HEK293 (cell line): ENCODE data around the gene CCDC85B.

Source experiments
- CTCF ChIA-PET: fragments of 350-600 bp; formaldehyde crosslinking; extraction: SDS; loops from one replicate; lab custom pipeline; 2021; ENCODE audit warnings: antibody characterized with exemption; lab: Yijun Ruan, JAX
- POLR2A ChIA-PET: fragments of 300-600 bp; formaldehyde crosslinking; extraction: SDS; loops from one replicate; lab custom pipeline; 2020; ENCODE audit warnings: antibody characterized with exemption, inconsistent platforms; lab: Yijun Ruan, JAX
- H3K27ac ChIP-seq: fragments of 200-500 bp; sonication (Bioruptor generic); 2 replicates; pipeline ENCODE4 v1.5.1; 2014; ENCODE audit warnings: low read depth, low read length, control low read depth, inconsistent platforms; ENCODE audit errors: extremely low read depth
- H3K36me3 ChIP-seq, 2 experiments: fragments of 200-500 bp in 1 of 2; sonication (Bioruptor generic) in 1 of 2; 1 replicate in 1 of 2; 2 replicates in 1 of 2; pipeline ENCODE4 v1.5.1; 2014 to 2017; ENCODE audit warnings: inconsistent platforms in 2 of 2, low read length in 2 of 2; ENCODE audit not compliant: control insufficient read depth in 2 of 2, insufficient read depth in 1 of 2
- H3K4me1 ChIP-seq: fragments of 200-500 bp; sonication (Bioruptor generic); 2 replicates; pipeline ENCODE4 v1.5.1; 2014; ENCODE audit warnings: mild to moderate bottlenecking, low read length, inconsistent platforms; ENCODE audit not compliant: control insufficient read depth, insufficient read depth
- H3K4me3 ChIP-seq: 2 replicates; pipeline ENCODE4 v1.5.1; 2011; ENCODE audit warnings: low read depth, mild to moderate bottlenecking, control low read depth, low read length, moderate library complexity
- H3K9me3 ChIP-seq: fragments of 200-500 bp; sonication (Bioruptor generic); 2 replicates; pipeline ENCODE4 v1.5.1; 2014; ENCODE audit warnings: low read depth, low read length, inconsistent platforms; ENCODE audit not compliant: control insufficient read depth, insufficient read depth
- KLF1 ChIP-seq: fragments of 450-650 bp; formaldehyde crosslinking; IDR thresholded peaks from 2 replicates; pipeline ENCODE4 v1.5.1; 2016; ENCODE audit warnings: missing biosample characterization, missing genetic modification characterization
- PRDM1 ChIP-seq: fragments of 450-650 bp; formaldehyde crosslinking; IDR thresholded peaks from 2 replicates; pipeline ENCODE4; 2016; ENCODE audit warnings: missing biosample characterization, missing genetic modification characterization
- SP2 ChIP-seq: fragments of 450-650 bp; formaldehyde crosslinking; IDR thresholded peaks from 2 replicates; pipeline ENCODE4 v1.5.1; 2016; ENCODE audit warnings: missing biosample characterization, missing genetic modification characterization
- WT1 ChIP-seq: fragments of 450-650 bp; formaldehyde crosslinking; IDR thresholded peaks from 2 replicates; pipeline ENCODE4 v1.5.1; 2016; ENCODE audit warnings: missing biosample characterization, missing genetic modification characterization
- ZBTB48 ChIP-seq: fragments of 450-650 bp; formaldehyde crosslinking; IDR thresholded peaks from 2 replicates; pipeline ENCODE4 v1.5.1; 2016; ENCODE audit warnings: missing biosample characterization, missing genetic modification characterization
- ZEB2 ChIP-seq: fragments of 450-650 bp; formaldehyde crosslinking; IDR thresholded peaks from 2 replicates; pipeline ENCODE4 v1.5.1; 2016; ENCODE audit warnings: missing biosample characterization, missing genetic modification characterization
- ZFP69B ChIP-seq: fragments of 450-650 bp; formaldehyde crosslinking; IDR thresholded peaks from 2 replicates; pipeline ENCODE4 v1.5.1; 2016; ENCODE audit warnings: missing biosample characterization, missing genetic modification characterization
- ZNF174 ChIP-seq: fragments of 450-650 bp; formaldehyde crosslinking; IDR thresholded peaks from 2 replicates; pipeline ENCODE4 v1.5.0; 2017; ENCODE audit warnings: missing biosample characterization, mild to moderate bottlenecking, missing genetic modification characterization
- ZNF292 ChIP-seq: fragments of 450-650 bp; formaldehyde crosslinking; IDR thresholded peaks from 2 replicates; pipeline ENCODE4 v1.5.1; 2016; ENCODE audit warnings: low read depth, missing biosample characterization, missing genetic modification characterization, borderline replicate concordance
- ZNF571 ChIP-seq: fragments of 450-650 bp; formaldehyde crosslinking; IDR thresholded peaks from 2 replicates; pipeline ENCODE4 v1.5.0; 2017; ENCODE audit warnings: missing biosample characterization, missing genetic modification characterization
- ZNF600 ChIP-seq: fragments of 450-650 bp; formaldehyde crosslinking; IDR thresholded peaks from 2 replicates; pipeline ENCODE4 v1.5.1; 2016; ENCODE audit warnings: missing biosample characterization, missing genetic modification characterization
- ZNF610 ChIP-seq: fragments of 450-650 bp; formaldehyde crosslinking; IDR thresholded peaks from 2 replicates; pipeline ENCODE4 v1.5.1; 2016; ENCODE audit warnings: missing biosample characterization, missing genetic modification characterization, borderline replicate concordance
- ZNF670 ChIP-seq: fragments of 450-650 bp; formaldehyde crosslinking; IDR thresholded peaks from 2 replicates; pipeline ENCODE4 v1.5.1; 2016; ENCODE audit warnings: missing biosample characterization, missing genetic modification characterization, low read depth
- TF ChIP-seq, protein P1 (sequence below): fragments of 450-650 bp; formaldehyde crosslinking; IDR thresholded peaks from 2 replicates; pipeline ENCODE4 v1.5.1; 2016; ENCODE audit warnings: missing biosample characterization, missing genetic modification characterization
- TF ChIP-seq, protein P2 (sequence below): fragments of 450-650 bp; formaldehyde crosslinking; IDR thresholded peaks from 2 replicates; pipeline ENCODE4 v1.5.1; 2016; ENCODE audit warnings: missing biosample characterization, missing genetic modification characterization
- TF ChIP-seq, protein P3 (sequence below): fragments of 450-650 bp; formaldehyde crosslinking; IDR thresholded peaks from 2 replicates; pipeline ENCODE4 v1.5.1; 2017; ENCODE audit warnings: missing biosample characterization, mild to moderate bottlenecking, missing genetic modification characterization, moderate library complexity
- TF ChIP-seq, protein P4 (sequence below): fragments of 450-650 bp; formaldehyde crosslinking; IDR thresholded peaks from 2 replicates; pipeline ENCODE4 v1.5.1; 2017; ENCODE audit warnings: missing biosample characterization, missing genetic modification characterization
- TF ChIP-seq, protein P5 (sequence below): fragments of 450-650 bp; formaldehyde crosslinking; IDR thresholded peaks from 2 replicates; pipeline ENCODE4 v1.5.1; 2016; ENCODE audit warnings: missing biosample characterization, missing genetic modification characterization

Gene CCDC85B

DNA sequence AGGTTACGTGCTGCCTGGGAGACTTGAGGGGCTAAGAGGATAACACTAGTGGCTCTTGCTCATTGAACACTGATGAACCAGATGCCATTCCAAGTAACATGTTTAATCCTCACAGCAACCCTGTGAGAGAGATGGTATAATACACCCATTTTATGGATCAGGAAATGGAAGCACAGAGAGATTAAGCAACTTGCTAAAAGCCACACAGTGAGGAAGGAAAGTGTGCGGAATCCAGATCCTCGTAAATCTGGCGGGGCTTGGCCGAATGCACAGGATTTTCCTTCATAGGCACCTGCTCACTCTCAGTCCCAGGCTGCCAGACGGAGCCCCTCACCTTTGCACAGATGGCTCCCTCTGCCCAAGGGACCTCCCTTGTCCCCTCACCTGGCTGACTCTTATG, 17.4 kb downstream of the CCDC85B start:
- H3K9me3 ChIP-seq = no peaks in the 10 kb centered on the region
- no peaks in the 10 kb centered on the region; the same call in 1 of the 2 replicates for H3K4me1 ChIP-seq
- CTCF ChIA-PET = interaction anchor here (11.8 kb wide), 1 partner anchor 21 kb away, joined by 189 read pairs; the partner anchor contains the start of genes CCDC85B and FIBP
- POLR2A ChIA-PET = no interaction called here
- TF ChIP-seq ZEB2 (tag by site-specific recombination) (no peak), ZNF174 (tag by site-specific recombination) (no peak), ZNF670 (no peak), ZNF292 (tag by site-specific recombination) (no peak), ZNF610 (tag by site-specific recombination) (no peak)
- TF ChIP-seq, protein P1, sequence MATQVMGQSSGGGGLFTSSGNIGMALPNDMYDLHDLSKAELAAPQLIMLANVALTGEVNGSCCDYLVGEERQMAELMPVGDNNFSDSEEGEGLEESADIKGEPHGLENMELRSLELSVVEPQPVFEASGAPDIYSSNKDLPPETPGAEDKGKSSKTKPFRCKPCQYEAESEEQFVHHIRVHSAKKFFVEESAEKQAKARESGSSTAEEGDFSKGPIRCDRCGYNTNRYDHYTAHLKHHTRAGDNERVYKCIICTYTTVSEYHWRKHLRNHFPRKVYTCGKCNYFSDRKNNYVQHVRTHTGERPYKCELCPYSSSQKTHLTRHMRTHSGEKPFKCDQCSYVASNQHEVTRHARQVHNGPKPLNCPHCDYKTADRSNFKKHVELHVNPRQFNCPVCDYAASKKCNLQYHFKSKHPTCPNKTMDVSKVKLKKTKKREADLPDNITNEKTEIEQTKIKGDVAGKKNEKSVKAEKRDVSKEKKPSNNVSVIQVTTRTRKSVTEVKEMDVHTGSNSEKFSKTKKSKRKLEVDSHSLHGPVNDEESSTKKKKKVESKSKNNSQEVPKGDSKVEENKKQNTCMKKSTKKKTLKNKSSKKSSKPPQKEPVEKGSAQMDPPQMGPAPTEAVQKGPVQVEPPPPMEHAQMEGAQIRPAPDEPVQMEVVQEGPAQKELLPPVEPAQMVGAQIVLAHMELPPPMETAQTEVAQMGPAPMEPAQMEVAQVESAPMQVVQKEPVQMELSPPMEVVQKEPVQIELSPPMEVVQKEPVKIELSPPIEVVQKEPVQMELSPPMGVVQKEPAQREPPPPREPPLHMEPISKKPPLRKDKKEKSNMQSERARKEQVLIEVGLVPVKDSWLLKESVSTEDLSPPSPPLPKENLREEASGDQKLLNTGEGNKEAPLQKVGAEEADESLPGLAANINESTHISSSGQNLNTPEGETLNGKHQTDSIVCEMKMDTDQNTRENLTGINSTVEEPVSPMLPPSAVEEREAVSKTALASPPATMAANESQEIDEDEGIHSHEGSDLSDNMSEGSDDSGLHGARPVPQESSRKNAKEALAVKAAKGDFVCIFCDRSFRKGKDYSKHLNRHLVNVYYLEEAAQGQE = no peak
- TF ChIP-seq, all 188 proteins: peak for 0
- Histone ChIP-seq H3K36me3 (no peaks in the 10 kb centered on the region), H3K27ac (no peak overlapping the region), H3K4me3 (no peak overlapping the region)

DNA sequence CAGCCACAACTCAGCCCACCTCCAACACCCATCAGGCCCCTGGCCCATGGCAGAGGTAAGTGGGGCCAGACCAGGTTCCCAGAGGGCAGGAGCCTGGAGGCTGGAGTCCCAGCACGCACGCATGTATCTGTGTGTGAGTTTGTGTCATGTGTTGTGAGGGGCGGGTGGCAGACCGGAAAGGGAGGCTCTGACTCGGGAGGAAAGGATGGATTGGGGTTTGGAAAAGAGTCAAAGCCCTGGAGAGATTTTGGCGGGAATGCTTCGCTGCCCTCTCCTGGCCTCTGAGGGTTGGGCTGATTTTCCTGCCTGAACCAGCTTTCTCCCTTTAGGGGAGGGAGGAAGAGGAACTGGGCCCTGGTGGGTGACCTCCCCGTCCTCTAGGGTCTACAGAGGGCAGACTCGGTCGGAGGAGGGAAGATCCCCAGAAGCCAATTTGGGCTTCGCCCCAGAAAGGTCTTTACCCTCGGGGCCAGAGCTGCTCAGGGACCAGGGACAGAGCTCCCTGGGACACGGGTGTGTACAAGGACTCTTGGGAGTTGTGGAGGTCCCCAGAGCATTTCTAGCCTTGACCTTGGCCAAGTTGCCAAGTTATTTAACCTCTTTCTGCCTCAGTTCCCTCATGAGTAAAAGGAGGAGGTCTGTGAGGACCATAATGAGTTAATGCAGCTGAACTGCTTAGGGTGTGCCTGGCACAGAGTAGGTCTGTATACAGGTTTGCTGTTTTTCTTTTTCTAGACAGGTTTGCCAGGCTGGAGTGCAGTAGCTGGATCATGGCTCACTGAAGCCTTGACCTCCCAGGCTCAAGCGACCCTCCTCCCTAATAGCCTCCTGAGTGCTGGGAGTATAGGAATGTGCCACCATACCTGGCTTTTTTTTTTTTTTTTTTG, 21.5 kb downstream of the CCDC85B start:
- Histone ChIP-seq H3K27ac (no peak overlapping the region), H3K9me3 (no peaks in the 10 kb centered on the region)
- POLR2A ChIA-PET = interaction anchor here (0.7 to 2.2 kb wide), 7 partner anchors 15 to 199 kb away, joined by 3 to 16 read pairs (median 4); partner anchors contain the start of genes CCDC85B, FIBP, KAT5 and MUS81
- TF ChIP-seq, protein P2, sequence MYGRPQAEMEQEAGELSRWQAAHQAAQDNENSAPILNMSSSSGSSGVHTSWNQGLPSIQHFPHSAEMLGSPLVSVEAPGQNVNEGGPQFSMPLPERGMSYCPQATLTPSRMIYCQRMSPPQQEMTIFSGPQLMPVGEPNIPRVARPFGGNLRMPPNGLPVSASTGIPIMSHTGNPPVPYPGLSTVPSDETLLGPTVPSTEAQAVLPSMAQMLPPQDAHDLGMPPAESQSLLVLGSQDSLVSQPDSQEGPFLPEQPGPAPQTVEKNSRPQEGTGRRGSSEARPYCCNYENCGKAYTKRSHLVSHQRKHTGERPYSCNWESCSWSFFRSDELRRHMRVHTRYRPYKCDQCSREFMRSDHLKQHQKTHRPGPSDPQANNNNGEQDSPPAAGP = peak; percentile 29; the same call in 1 of the 2 replicates
- TF ChIP-seq WT1 (tag by site-specific recombination) (peak; percentile 97), PRDM1 (tag by site-specific recombination) (peak; percentile 36; the same call in 1 of the 2 replicates), SP2 (tag by site-specific recombination) (peak; percentile 56), ZBTB48 (peak; percentile 72), KLF1 (tag by site-specific recombination) (peak; percentile 51; the same call in 1 of the 2 replicates), ZNF571 (tag by site-specific recombination) (no peak), ZFP69B (0 out of 2 replicates have a peak, but pooled peaks have one; percentile 11), ZNF600 (peak; percentile 85)
- TF ChIP-seq, protein P3, sequence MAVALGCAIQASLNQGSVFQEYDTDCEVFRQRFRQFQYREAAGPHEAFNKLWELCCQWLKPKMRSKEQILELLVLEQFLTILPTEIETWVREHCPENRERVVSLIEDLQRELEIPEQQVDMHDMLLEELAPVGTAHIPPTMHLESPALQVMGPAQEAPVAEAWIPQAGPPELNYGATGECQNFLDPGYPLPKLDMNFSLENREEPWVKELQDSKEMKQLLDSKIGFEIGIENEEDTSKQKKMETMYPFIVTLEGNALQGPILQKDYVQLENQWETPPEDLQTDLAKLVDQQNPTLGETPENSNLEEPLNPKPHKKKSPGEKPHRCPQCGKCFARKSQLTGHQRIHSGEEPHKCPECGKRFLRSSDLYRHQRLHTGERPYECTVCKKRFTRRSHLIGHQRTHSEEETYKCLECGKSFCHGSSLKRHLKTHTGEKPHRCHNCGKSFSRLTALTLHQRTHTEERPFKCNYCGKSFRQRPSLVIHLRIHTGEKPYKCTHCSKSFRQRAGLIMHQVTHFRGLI (tag by site-specific recombination) = peak; percentile 57
- TF ChIP-seq, protein P4, sequence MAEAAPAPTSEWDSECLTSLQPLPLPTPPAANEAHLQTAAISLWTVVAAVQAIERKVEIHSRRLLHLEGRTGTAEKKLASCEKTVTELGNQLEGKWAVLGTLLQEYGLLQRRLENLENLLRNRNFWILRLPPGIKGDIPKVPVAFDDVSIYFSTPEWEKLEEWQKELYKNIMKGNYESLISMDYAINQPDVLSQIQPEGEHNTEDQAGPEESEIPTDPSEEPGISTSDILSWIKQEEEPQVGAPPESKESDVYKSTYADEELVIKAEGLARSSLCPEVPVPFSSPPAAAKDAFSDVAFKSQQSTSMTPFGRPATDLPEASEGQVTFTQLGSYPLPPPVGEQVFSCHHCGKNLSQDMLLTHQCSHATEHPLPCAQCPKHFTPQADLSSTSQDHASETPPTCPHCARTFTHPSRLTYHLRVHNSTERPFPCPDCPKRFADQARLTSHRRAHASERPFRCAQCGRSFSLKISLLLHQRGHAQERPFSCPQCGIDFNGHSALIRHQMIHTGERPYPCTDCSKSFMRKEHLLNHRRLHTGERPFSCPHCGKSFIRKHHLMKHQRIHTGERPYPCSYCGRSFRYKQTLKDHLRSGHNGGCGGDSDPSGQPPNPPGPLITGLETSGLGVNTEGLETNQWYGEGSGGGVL (tag by site-specific recombination) = peak; percentile 45
- TF ChIP-seq, protein P5, sequence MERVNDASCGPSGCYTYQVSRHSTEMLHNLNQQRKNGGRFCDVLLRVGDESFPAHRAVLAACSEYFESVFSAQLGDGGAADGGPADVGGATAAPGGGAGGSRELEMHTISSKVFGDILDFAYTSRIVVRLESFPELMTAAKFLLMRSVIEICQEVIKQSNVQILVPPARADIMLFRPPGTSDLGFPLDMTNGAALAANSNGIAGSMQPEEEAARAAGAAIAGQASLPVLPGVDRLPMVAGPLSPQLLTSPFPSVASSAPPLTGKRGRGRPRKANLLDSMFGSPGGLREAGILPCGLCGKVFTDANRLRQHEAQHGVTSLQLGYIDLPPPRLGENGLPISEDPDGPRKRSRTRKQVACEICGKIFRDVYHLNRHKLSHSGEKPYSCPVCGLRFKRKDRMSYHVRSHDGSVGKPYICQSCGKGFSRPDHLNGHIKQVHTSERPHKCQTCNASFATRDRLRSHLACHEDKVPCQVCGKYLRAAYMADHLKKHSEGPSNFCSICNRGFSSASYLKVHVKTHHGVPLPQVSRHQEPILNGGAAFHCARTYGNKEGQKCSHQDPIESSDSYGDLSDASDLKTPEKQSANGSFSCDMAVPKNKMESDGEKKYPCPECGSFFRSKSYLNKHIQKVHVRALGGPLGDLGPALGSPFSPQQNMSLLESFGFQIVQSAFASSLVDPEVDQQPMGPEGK (tag by site-specific recombination) = 0 out of 2 replicates have a peak, but pooled peaks have one; percentile 22
- TF ChIP-seq, protein P1 = peak; percentile 72

More for the DNA sequence above, 21.5 kb downstream of the CCDC85B start:
- Histone ChIP-seq H3K36me3 (no peaks in the 10 kb centered on the region), H3K4me3 (no peak overlapping the region), H3K4me1 (no peaks in the 10 kb centered on the region; the same call in 1 of the 2 replicates)
- CTCF ChIA-PET = interaction anchor here (0.6 to 11.8 kb wide), 9 partner anchors 10 to 343 kb away, joined by 3 to 189 read pairs (median 4); partner anchors contain the start of genes CCDC85B, FIBP and MUS81
